ENCODE measurements around the gene PDAP1. TPM values are rescaled to one million over a fixed set of nuclear protein-coding genes. Genes with fewer than 3 reads are reported as not detected.
A peak's percentile ranks its signal among the peaks of the same experiment; 100 is the strongest.

The PDAP1 gene
- total and polyA plus RNA-seq, 2 of the 13 experiments (the other 11 are each of a cell fraction or from before 2014, with no cell fraction given) = 13.0 to 100 TPM

GRCh38 chr7:99372275-99373090 is 35.9 kb downstream of the PDAP1 start (continued):
- TF ChIP-seq ZSCAN9 (CRISPR knock-in tag; IDR thresholded peaks at IDR 0.05; ENCODE audit: borderline replicate concordance) = peak; percentile 75; the same call in 1 of the 2 replicates
- peak; percentile 70 for TF ChIP-seq PATZ1 (CRISPR knock-in tag; IDR thresholded peaks at IDR 0.05)
- TF ChIP-seq ATAD3A (CRISPR knock-in tag; IDR thresholded peaks at IDR 0.05) = no peak
- no peak for TF ChIP-seq HOXD1 (CRISPR knock-in tag; IDR thresholded peaks at IDR 0.05)
- TF ChIP-seq HINFP (CRISPR knock-in tag; IDR thresholded peaks at IDR 0.05; ENCODE audit: low read depth) = no peak
- TF ChIP-seq NFYB (CRISPR knock-in tag; IDR thresholded peaks at IDR 0.05) = peak; percentile 67
- TF ChIP-seq SUZ12 (IDR thresholded peaks at IDR 0.05; ENCODE audit: low read depth, low read length) = no peak
- TF ChIP-seq CBFB (CRISPR knock-in tag; IDR thresholded peaks at IDR 0.05) = peak; percentile 37; the same call in 1 of the 2 replicates
- TF ChIP-seq HCFC1 (IDR thresholded peaks at IDR 0.05; ENCODE audit: low read depth, low read length) = no peak
- no peak for TF ChIP-seq ZNF180 (CRISPR knock-in tag; IDR thresholded peaks at IDR 0.05; ENCODE audit: borderline replicate concordance, low read depth)
- peak; percentile 45 for TF ChIP-seq FOSL2 (CRISPR knock-in tag; IDR thresholded peaks at IDR 0.05)
- peak; percentile 48 for TF ChIP-seq THAP11 (CRISPR knock-in tag; IDR thresholded peaks at IDR 0.05)
